GM10248 (cell line): Measurements from ENCODE around the gene MPI.

Source experiments
- CTCF ChIA-PET: fragments of 300-600 bp; sonication (Branson Sonifier 250); formaldehyde crosslinking; extraction: SDS; loops from one replicate; lab custom pipeline; 2021; ENCODE audit warnings: antibody characterized with exemption; lab: Yijun Ruan, JAX
- POLR2A ChIA-PET: fragments of 350-650 bp; sonication (Branson Sonifier 250); formaldehyde crosslinking; extraction: SDS; loops from one replicate; lab custom pipeline; 2020; ENCODE audit warnings: antibody characterized with exemption; lab: Yijun Ruan, JAX
- DNase-seq: peaks from one replicate; pipeline ENCODE4 v3.0.0; 2012; ENCODE audit errors: extremely low spot score
- TF ChIP-seq, protein P1 (sequence below): IDR thresholded peaks from 2 replicates; pipeline ENCODE4 v1.5.1; 2012; ENCODE audit warnings: mild to moderate bottlenecking, low read depth; ENCODE audit errors: extremely low read depth, missing control alignments, control extremely low read depth

Gene MPI

DNA sequence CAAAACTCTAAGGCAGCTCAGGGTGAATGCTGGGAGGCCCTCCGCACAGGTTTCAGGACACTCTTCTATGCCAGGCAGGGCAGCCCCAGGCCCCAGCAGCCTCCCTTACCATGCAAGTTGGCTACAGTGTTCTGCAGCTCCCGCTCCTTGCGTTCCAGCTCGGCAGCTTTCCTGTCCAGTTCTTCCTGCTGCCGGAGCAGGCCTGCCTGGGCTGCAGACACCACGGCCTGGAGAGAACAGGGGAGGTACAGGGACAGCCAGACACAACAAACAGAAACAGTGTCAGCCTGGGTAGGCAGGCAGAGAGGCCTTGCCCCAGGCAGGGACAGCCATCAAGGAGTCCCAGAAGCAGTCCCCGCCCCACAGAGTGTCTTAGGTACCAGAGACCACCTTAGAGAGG, 37.9 kb upstream of the MPI start:
- POLR2A ChIA-PET, result no interaction called here

DNA sequence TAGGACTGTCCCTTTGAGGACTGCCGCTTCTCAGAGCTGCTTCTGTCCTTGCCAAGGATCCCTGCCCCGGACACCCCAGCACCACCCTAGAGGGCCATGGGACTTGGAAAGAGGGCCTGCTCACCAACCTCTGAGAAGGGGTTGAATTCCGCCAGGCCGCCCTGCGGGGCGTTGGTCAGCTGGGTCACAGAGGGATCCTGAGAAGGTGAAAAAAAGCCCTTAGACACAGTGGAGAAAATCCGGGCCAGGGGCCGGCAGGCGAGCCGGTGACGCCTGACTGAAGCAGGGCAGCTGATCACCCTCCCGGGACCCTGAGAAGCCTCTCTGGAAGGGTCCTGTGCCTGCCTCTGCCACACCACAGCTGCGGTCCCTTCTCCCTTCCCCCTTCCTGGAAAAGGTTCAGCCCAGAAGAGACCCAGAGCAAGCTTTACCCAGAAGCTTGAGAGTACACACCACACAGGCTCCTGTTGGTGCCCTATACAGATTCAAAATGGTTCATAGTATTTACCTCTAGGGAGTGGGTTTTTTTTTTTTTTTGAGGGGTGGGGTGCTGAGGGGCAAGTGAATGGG, 35.3 kb upstream of the MPI start:
- DNase-seq, result no peak
- POLR2A ChIA-PET, result interaction anchor here (0.5 kb wide), 1 partner anchor 297 kb away, joined by 5 read pairs; no protein-coding TSS in a partner anchor
- CTCF ChIA-PET, result interaction anchor here (1.1 to 2.9 kb wide), 3 partner anchors 14 to 55 kb away, joined by 3 to 15 read pairs (median 3); no protein-coding TSS in a partner anchor
- TF ChIP-seq, protein P1, sequence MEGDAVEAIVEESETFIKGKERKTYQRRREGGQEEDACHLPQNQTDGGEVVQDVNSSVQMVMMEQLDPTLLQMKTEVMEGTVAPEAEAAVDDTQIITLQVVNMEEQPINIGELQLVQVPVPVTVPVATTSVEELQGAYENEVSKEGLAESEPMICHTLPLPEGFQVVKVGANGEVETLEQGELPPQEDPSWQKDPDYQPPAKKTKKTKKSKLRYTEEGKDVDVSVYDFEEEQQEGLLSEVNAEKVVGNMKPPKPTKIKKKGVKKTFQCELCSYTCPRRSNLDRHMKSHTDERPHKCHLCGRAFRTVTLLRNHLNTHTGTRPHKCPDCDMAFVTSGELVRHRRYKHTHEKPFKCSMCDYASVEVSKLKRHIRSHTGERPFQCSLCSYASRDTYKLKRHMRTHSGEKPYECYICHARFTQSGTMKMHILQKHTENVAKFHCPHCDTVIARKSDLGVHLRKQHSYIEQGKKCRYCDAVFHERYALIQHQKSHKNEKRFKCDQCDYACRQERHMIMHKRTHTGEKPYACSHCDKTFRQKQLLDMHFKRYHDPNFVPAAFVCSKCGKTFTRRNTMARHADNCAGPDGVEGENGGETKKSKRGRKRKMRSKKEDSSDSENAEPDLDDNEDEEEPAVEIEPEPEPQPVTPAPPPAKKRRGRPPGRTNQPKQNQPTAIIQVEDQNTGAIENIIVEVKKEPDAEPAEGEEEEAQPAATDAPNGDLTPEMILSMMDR, result no peak

More for the DNA sequence above, 37.9 kb upstream of the MPI start:
- TF ChIP-seq, protein P1, result no peak
- no peak for DNase-seq
- CTCF ChIA-PET, result interaction anchor here (0.8 to 1.9 kb wide), 5 partner anchors 8 to 50 kb away, joined by 3 to 6 read pairs (median 3); no protein-coding TSS in a partner anchor

DNA sequence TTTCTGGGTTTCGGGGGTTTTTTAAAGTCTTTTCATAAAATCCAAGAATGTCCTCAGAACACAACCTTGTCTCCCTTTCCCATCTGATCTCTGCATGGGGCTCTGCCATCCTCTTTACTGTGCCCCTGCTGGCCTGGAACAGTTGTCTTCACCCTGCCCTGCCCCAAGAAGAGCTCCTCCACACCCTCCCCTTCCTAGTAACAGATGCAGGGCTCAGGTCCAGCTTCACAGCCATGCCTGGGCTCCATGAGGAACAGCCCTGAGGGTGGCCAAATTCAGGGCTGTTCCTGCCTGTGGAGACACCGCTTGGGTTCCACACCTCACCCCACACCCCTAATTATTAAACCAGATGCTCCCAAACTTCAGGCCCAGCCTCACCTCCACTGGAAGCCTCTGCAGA, 34.0 kb upstream of the MPI start:
- POLR2A ChIA-PET, result interaction anchor here (0.7 to 0.9 kb wide), 2 partner anchors 14 to 79 kb away, joined by 3 to 4 read pairs; no protein-coding TSS in a partner anchor
- CTCF ChIA-PET, result interaction anchor here (0.7 to 5.4 kb wide), 6 partner anchors 11 to 78 kb away, joined by 3 to 44 read pairs (median 7); partner anchors contain the start of genes FAM219B and ULK3
- DNase-seq, result no peak
- TF ChIP-seq, protein P1, result no peak

DNA sequence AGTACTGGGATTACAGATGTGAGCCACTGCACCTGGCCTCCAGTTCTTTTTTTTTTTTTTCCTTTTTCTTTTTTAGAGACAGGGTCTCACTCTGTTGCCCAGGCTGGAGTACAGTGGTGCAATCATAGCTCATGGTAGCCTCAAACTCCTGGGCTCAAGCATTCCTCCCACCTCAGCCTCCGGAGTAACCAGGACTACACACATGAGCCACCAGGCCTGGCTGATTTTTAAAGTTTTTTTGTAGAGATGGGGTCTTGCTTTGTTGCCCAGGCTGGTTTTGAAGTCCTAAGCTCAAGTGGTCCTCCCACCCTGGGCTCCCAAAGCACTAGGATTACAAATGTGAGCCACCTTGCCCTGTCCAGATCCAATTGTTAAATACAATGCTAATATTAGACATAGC, 33.3 kb upstream of the MPI start:
- ChIA-PET CTCF (interaction anchor here (0.9 to 5.4 kb wide), 8 partner anchors 12 to 78 kb away, joined by 3 to 44 read pairs (median 6); partner anchors contain the start of genes FAM219B and ULK3), POLR2A (interaction anchor here (0.7 kb wide), 1 partner anchor 13 kb away, joined by 3 read pairs; no protein-coding TSS in a partner anchor)
- DNase-seq, result no peak
- TF ChIP-seq, protein P1, result no peak

DNA sequence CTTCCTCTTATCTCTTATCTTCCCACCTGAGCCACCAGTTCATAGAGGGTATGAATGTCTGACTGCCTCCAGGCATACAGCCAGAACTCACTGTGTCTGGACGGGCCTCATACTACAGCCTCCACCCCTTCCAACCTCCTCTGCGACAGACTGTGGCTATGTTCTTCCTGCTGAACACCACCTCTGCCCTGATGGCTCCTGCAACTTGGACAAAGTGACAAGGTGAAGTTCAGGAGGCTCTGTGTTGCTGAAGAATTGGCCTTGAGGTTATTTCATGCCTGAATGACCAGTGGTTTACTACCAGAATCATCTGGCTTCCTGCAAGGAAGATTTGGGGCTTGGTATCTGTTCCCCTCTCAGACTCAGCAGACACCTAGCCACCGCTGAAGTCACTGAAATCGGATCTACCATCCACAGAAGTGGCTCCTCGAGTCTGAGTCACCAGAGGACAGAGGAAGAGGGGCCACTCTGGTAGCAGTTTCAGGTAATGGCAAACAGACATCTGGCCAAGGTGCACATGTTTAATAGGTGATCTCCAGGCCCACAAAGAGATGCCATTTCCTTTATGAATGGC, 32.7 kb upstream of the MPI start:
- TF ChIP-seq, protein P1, result no peak
- peak; percentile 70 for DNase-seq
- POLR2A ChIA-PET, result interaction anchor here (3.4 kb wide), 1 partner anchor 12 kb away, joined by 19 read pairs; no protein-coding TSS in a partner anchor
- CTCF ChIA-PET, result interaction anchor here (0.9 to 5.4 kb wide), 9 partner anchors 12 to 77 kb away, joined by 3 to 44 read pairs (median 5); partner anchors contain the start of genes FAM219B and ULK3

DNA sequence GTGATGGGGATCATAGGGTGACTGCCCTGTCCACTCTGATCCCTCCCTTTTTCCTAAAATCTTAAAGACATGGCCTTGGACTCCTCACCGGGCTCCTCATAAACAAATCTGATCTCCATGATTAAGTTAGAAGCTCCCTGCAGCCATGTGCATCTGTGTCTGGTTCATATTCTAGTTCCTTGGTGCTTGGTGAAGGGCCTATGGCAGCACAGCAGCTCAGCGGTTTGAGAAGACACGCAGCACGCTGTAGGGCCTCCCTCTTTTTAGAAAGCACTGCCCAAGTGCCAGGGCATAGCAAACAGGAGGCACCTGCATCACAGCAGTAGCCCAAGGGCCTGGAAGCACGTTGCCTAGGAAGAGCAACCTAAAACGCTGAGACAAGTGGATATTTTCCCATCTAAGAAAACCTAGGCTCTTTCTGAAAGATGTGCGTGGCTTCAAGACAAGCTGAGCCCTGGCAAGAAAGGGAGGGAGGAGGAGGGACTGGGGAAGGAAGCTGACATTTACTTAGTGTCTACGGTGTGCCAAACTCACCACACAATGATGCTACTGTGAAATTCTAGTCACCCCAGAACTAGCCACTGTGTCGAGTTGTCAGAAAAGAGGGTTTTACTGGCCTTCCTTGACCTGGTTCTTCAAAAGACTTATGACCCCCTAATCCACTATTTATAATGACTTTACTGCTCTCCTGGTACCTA, 32.0 kb upstream of the MPI start:
- ChIA-PET POLR2A (interaction anchor here (3.4 kb wide), 1 partner anchor 12 kb away, joined by 19 read pairs; no protein-coding TSS in a partner anchor), CTCF (interaction anchor here (0.8 to 5.4 kb wide), 17 partner anchors 9 to 86 kb away, joined by 3 to 44 read pairs (median 4); partner anchors contain the start of genes FAM219B and ULK3)
- TF ChIP-seq, protein P1, result no peak
- DNase-seq, result no peak
